Measurements from ENCODE around the gene RNF175.
A peak's percentile ranks its signal among the peaks of the same experiment; 100 is the strongest.

DNA sequence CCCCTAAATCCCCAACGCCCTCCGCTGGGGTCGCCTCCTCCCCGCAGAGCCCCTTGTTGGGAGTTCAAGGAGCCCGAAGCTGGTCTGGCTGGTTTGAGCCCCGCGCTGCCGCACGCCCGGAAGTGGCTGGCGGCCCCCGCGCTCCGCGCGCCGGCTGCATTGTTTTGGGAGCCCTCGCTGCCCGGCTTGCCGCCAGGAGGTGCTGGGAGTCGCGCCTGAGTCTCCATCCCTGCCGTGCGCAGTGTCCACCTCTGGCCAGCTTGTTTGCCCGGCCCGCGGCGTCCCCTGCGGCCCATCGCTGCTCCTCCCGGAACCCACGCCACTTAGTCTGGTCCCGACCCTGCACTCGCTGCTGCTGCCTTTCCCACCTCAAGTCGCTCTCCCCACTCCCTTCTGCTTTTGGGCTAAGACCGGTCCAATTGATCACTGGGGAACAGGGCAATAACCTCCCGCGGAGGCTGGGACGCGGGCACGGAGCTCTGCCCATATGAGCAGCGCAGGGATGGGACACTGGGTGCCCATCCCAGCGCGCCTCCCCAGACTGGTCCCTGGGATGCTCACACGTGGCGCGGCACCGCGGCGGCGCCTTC lies 31.2 kb upstream of the RNF175 start:
- TF ChIP-seq, protein P1, sequence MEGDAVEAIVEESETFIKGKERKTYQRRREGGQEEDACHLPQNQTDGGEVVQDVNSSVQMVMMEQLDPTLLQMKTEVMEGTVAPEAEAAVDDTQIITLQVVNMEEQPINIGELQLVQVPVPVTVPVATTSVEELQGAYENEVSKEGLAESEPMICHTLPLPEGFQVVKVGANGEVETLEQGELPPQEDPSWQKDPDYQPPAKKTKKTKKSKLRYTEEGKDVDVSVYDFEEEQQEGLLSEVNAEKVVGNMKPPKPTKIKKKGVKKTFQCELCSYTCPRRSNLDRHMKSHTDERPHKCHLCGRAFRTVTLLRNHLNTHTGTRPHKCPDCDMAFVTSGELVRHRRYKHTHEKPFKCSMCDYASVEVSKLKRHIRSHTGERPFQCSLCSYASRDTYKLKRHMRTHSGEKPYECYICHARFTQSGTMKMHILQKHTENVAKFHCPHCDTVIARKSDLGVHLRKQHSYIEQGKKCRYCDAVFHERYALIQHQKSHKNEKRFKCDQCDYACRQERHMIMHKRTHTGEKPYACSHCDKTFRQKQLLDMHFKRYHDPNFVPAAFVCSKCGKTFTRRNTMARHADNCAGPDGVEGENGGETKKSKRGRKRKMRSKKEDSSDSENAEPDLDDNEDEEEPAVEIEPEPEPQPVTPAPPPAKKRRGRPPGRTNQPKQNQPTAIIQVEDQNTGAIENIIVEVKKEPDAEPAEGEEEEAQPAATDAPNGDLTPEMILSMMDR (IDR thresholded peaks at IDR 0.05): peak in 1 of 4 donors; percentile 7
- TF ChIP-seq POLR2A (IDR thresholded peaks at IDR 0.05): no peak
